ENCODE data around the gene KRT85. TPM values are rescaled to one million over a fixed set of nuclear protein-coding genes. Genes with fewer than 3 reads are reported as not detected.

Gene KRT85
- total RNA-seq, 2 donors from 2014 or later, result not detected

GRCh38 chr12:52387859-52388258, 20.6 kb upstream of the KRT85 start:
- TF ChIP-seq, protein P1, sequence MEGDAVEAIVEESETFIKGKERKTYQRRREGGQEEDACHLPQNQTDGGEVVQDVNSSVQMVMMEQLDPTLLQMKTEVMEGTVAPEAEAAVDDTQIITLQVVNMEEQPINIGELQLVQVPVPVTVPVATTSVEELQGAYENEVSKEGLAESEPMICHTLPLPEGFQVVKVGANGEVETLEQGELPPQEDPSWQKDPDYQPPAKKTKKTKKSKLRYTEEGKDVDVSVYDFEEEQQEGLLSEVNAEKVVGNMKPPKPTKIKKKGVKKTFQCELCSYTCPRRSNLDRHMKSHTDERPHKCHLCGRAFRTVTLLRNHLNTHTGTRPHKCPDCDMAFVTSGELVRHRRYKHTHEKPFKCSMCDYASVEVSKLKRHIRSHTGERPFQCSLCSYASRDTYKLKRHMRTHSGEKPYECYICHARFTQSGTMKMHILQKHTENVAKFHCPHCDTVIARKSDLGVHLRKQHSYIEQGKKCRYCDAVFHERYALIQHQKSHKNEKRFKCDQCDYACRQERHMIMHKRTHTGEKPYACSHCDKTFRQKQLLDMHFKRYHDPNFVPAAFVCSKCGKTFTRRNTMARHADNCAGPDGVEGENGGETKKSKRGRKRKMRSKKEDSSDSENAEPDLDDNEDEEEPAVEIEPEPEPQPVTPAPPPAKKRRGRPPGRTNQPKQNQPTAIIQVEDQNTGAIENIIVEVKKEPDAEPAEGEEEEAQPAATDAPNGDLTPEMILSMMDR (IDR thresholded peaks at IDR 0.05), result no peak
- TF ChIP-seq POLR2A (IDR thresholded peaks at IDR 0.05), result no peak
- intact Hi-C loops (cut with DNase I), result no loop called here
- DNase-seq, result no peak
- Histone ChIP-seq H3K27me3 (no peaks in the 10 kb centered on the region), H3K36me3 (replicated peaks in 1 of 2; ENCODE audit: insufficient read depth in 1 of 2, low read depth in 2 of 2) (no peaks in the 10 kb centered on the region), H3K4me3 (no peak overlapping the region), H3K4me1 (no peaks in the 10 kb centered on the region), H3K27ac (no peak overlapping the region), H3K9me3 (no peaks in the 10 kb centered on the region)
- 85 to 92% methylated on average over 2 of the region's 2 CpGs for WGBS, 2 donors
- ATAC-seq, result no peak

DNA sequence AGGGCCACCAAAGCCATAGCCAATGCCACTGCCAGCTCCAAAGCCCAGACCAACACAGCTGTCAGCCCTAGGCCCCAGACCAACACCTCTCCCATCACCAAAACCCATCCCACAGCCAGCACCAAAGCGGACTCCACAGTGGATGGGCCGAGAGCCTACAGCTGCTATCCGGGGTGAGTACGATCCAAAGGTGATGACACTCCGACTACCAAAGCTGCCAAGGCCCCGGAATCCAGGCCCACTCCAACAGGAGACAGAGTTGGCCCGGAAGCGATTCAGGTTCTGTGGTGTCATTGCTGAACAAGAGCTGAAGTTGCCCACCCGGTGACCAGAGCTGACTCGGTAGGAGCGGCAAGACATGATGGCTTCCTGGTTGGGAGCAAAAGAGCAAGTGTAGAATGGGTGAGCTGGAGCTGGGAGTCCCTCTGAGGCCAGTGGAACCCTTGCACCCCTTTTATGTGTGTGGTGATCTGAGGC, 18.0 kb upstream of the KRT85 start, which contains the start of gene KRT84:
Gene KRT84, minus strand, starts transcription at position 427 of the 477 bp plus-strand sequence. Its CDS starts 67 bp downstream, at position 360.
- WGBS, 2 donors, result 92 to 95% methylated on average over 6 to 11 of the region's 11 CpGs
- TF ChIP-seq, protein P1 (IDR thresholded peaks at IDR 0.05), result no peak
- no peak for TF ChIP-seq POLR2A (IDR thresholded peaks at IDR 0.05)
- H3K27ac ChIP-seq, result no peak within 1 kb of the TSS
- H3K4me3 ChIP-seq, result no peak within 1 kb of the TSS
- H3K27me3 ChIP-seq, result no peaks in the 10 kb centered on the region
- no peaks in the 10 kb centered on the region for H3K36me3 ChIP-seq (replicated peaks in 1 of 2; ENCODE audit: insufficient read depth in 1 of 2, low read depth in 2 of 2)
- DNase-seq (no peak), ATAC-seq (no peak)
- intact Hi-C loops (cut with DNase I), result no loop called here
- H3K4me1 ChIP-seq, result no peaks in the 10 kb centered on the region
- no peaks in the 10 kb centered on the region for H3K9me3 ChIP-seq

- H3K4me1 ChIP-seq, result no peaks in the 10 kb centered on the region
- H3K27me3 ChIP-seq, result no peaks in the 10 kb centered on the region
- H3K36me3 ChIP-seq (replicated peaks in 1 of 2; ENCODE audit: insufficient read depth in 1 of 2, low read depth in 2 of 2), result no peaks in the 10 kb centered on the region
- no peak overlapping the region for H3K4me3 ChIP-seq
- DNase-seq (no peak), ATAC-seq (no peak)
- no peak overlapping the region for H3K27ac ChIP-seq
- 89 to 93% methylated on average over 3 of the region's 3 CpGs for WGBS, 2 donors
- no peak for TF ChIP-seq POLR2A (IDR thresholded peaks at IDR 0.05)
- TF ChIP-seq, protein P1 (IDR thresholded peaks at IDR 0.05), result no peak
- intact Hi-C loops (cut with DNase I), result no loop called here
- no peaks in the 10 kb centered on the region for H3K9me3 ChIP-seq
Measured at GRCh38 chr12:52383331-52383730, 16.1 kb upstream of the KRT85 start.

- Histone ChIP-seq H3K4me3 (no peak overlapping the region), H3K9me3 (no peaks in the 10 kb centered on the region), H3K4me1 (no peaks in the 10 kb centered on the region), H3K27me3 (no peaks in the 10 kb centered on the region), H3K27ac (no peak overlapping the region), H3K36me3 (replicated peaks in 1 of 2; ENCODE audit: insufficient read depth in 1 of 2, low read depth in 2 of 2) (no peaks in the 10 kb centered on the region)
- intact Hi-C loops (cut with DNase I), result no loop called here
- WGBS, 2 donors, result 64 to 86% methylated on average over 2 of the region's 2 CpGs
- ATAC-seq (no peak), DNase-seq (no peak)
- TF ChIP-seq, protein P1 (IDR thresholded peaks at IDR 0.05), result no peak
- TF ChIP-seq POLR2A (IDR thresholded peaks at IDR 0.05), result no peak
Measured at GRCh38 chr12:52382854-52383253, 15.6 kb upstream of the KRT85 start.

DNA sequence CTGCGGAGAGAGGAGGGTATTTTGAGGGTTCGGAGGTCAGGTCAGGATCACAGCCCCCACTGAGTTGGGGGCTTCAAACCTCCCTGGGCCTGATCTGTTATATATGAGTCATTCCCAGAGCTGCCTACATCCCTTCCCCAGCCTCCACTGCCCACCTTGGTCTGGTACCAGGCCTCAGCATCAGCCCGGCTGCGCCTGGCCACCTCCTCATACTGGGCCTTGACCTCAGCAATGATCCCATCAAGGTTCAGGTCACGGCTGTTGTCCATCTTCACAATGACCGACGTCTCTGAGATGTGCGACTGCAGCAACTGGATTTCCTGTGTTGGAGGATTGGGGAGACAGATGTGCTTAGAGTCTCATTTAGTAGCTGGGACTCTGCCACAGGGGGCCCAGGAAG, 13.9 kb upstream of the KRT85 start:
- Histone ChIP-seq H3K27me3 (no peaks in the 10 kb centered on the region), H3K27ac (no peak overlapping the region), H3K4me1 (no peaks in the 10 kb centered on the region), H3K9me3 (no peaks in the 10 kb centered on the region), H3K36me3 (replicated peaks in 1 of 2; ENCODE audit: insufficient read depth in 1 of 2, low read depth in 2 of 2) (no peaks in the 10 kb centered on the region), H3K4me3 (no peak overlapping the region)
- no peak for TF ChIP-seq POLR2A (IDR thresholded peaks at IDR 0.05)
- TF ChIP-seq, protein P1 (IDR thresholded peaks at IDR 0.05), result no peak
- 82 to 87% methylated on average over 8 of the region's 8 CpGs for WGBS, 2 donors
- intact Hi-C loops (cut with DNase I), result no loop called here
- DNase-seq (no peak), ATAC-seq (no peak)
